ENCODE results near the gene TANK.
"Not testable (repeated sequence)": the region's sequence is repeated elsewhere in the genome, so short reads cannot be mapped to it uniquely, and the experiment has no call there.

TANK gene

DNA sequence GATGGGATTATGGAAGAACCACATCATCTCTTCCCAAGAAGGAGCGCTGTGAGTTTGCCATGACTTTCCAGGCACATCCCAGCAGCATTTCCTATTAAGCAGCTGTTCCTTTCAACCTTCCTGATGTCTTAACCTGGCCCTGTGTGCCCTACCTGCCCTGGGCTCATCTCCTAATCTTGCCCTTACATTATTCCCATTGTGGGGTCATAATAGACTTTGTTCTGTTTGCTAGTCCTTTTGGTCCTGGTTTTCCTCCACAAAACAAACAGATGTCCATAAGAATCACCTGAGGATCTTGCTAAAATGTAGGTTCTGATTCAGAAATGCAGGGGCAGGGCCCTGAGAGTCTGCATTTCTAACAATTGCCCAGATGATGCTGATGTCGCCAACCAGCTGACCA is 38.6 kb upstream of the TANK start:
- H3K36me3 ChIP-seq (ENCODE audit: control insufficient read depth in 1 of 2, insufficient read depth in 2 of 2, low read length in 2 of 2): no peaks in the 10 kb centered on the region

DNA sequence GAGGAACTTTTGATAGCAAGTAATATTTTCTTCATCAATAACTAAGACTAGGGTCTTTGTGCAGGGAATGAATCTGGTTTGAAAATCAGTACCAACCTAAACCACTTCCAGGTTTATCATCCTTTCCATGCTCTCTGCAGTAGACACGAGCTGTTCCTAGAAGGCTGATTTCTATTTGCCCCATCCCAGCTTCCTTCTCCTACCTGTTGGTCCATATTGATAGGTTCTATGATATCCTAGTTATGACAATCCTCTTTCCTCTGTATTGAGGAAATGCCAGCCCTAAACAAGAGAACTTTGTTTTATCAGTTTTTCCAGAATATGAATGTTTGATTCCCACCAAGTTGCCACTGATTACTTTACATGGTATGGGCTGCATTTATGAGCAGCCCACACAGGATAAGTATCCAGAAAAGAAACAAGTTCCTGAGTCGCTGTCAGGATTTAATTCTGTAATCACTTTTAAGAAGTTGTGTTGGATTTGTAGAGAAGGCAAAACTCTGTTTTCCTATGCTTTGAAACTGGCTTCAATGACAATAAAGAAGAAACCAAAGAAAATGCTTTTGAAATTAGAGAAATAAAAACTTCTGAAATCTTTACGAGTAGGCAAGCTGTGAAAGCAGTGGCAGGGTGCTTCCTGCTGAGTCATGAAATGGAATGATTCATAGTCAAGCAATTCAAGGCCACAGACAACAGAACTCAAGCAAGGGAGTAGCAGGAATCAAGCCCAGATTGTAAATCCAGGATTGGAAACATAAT is 37.3 kb upstream of the TANK start:
- H3K9me3 ChIP-seq (ENCODE audit: control insufficient read depth in 1 of 2, low read length in 2 of 2): no peaks in the 10 kb centered on the region
- H3K27me3 ChIP-seq (ENCODE audit: low read depth, low read length): no peaks in the 10 kb centered on the region
- H3K4me3 ChIP-seq (ENCODE audit: low read depth in 1 of 2, low read length in 2 of 2): peak overlapping the region in 1 of 2 donors; percentile 12
- no peaks in the 10 kb centered on the region for H3K36me3 ChIP-seq (ENCODE audit: control insufficient read depth in 1 of 2, insufficient read depth in 2 of 2, low read length in 2 of 2)
- peak overlapping the region; percentile 42 for H3K27ac ChIP-seq (ENCODE audit: low read length)
- H3K4me1 ChIP-seq (ENCODE audit: control insufficient read depth in 1 of 2, insufficient read depth in 2 of 2, low read length in 2 of 2): peaks cover 0 to 15% of the 10 kb centered on the region in 2 donors

More for the DNA sequence above, 38.6 kb upstream of the TANK start:
- H3K9me3 ChIP-seq (ENCODE audit: control insufficient read depth in 1 of 2, low read length in 2 of 2): no peaks in the 10 kb centered on the region
- H3K4me1 ChIP-seq (ENCODE audit: control insufficient read depth in 1 of 2, insufficient read depth in 2 of 2, low read length in 2 of 2): peaks cover 0 to 15% of the 10 kb centered on the region in 2 donors
- no peaks in the 10 kb centered on the region for H3K27me3 ChIP-seq (ENCODE audit: low read depth, low read length)
- H3K4me3 ChIP-seq (ENCODE audit: low read depth in 1 of 2, low read length in 2 of 2): no peak overlapping the region
- no peak overlapping the region for H3K27ac ChIP-seq (ENCODE audit: low read length)

DNA sequence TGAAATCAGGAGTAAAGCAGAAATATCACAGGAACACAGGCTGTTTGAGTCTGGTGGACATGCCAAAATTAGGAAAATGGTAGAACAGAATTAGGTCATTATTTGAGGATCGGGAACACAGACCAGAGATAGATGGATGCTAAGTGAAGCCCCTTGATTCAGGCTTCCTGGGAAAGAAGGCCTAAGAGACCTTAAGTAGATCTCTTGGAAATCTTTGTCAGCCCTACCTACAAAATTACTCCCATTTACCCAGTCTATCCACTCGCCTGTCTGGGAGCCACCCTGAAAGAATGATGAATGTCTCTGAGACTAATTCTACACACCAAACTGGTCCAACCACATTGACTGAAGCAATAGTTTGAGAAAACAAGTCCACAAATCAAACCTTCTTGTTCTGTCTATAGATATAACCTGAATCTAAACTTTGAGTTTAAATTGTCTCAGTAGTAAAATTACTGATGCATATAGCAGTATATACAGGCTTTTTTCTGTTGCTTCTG is 36.6 kb upstream of the TANK start:
- peak overlapping the region in 1 of 2 donors; percentile 12 for H3K4me3 ChIP-seq (ENCODE audit: low read depth in 1 of 2, low read length in 2 of 2)
- H3K9me3 ChIP-seq (ENCODE audit: control insufficient read depth in 1 of 2, low read length in 2 of 2): no peaks in the 10 kb centered on the region
- H3K27me3 ChIP-seq (ENCODE audit: low read depth, low read length): no peaks in the 10 kb centered on the region
- peak overlapping the region; percentile 42 for H3K27ac ChIP-seq (ENCODE audit: low read length)
- no peaks in the 10 kb centered on the region for H3K36me3 ChIP-seq (ENCODE audit: control insufficient read depth in 1 of 2, insufficient read depth in 2 of 2, low read length in 2 of 2)
- H3K4me1 ChIP-seq (ENCODE audit: control insufficient read depth in 1 of 2, insufficient read depth in 2 of 2, low read length in 2 of 2): peaks cover 0 to 15% of the 10 kb centered on the region in 2 donors

DNA sequence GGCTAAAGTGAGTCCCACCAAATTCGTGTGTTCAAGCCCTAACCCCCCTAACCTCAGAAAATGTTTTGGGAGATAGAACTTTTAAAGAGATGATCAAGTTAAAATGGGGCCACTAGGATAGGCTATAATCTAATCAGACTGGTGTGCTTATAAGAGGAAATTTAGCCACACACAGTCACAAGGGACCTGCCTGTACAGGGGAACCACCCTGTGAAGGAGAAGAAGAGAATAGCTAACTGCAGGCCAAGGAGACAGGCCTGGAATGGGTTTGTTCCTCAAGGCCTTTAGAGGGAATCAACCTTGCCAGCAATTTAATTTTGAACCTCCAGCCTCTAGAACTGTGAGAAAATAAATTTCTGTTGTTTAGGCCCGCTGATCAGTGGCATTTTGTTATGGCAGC is 36.0 kb upstream of the TANK start:
- H3K36me3 ChIP-seq (ENCODE audit: control insufficient read depth in 1 of 2, insufficient read depth in 2 of 2, low read length in 2 of 2): no peaks in the 10 kb centered on the region
- H3K4me3 ChIP-seq (ENCODE audit: low read depth in 1 of 2, low read length in 2 of 2): no peak overlapping the region
- H3K4me1 ChIP-seq (ENCODE audit: control insufficient read depth in 1 of 2, insufficient read depth in 2 of 2, low read length in 2 of 2): peaks cover 0 to 15% of the 10 kb centered on the region in 2 donors
- H3K9me3 ChIP-seq (ENCODE audit: control insufficient read depth in 1 of 2, low read length in 2 of 2): no peaks in the 10 kb centered on the region
- H3K27me3 ChIP-seq (ENCODE audit: low read depth, low read length): no peaks in the 10 kb centered on the region
- no peak overlapping the region for H3K27ac ChIP-seq (ENCODE audit: low read length)

DNA sequence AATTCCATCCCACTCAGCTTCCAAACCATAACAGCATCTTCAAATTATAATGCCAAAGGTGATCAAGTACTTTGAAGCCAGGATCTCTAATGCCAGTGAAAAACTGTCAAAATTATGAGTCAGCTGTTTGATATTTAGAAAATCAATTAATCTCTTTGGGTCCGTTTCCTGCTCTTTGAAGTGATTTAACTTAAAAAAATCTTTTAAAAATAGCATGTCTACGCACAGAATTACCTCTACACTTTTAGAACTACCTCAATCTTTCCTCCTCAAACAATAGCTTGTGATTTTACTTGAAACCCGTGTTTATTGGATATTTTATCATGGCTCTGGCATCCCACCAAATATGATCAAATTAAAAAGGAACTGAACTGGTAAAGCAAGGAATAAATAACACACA is 31.3 kb upstream of the TANK start:
- no peak overlapping the region for H3K4me3 ChIP-seq (ENCODE audit: low read depth in 1 of 2, low read length in 2 of 2)
- no peaks in the 10 kb centered on the region for H3K9me3 ChIP-seq (ENCODE audit: control insufficient read depth in 1 of 2, low read length in 2 of 2)
- H3K27me3 ChIP-seq (ENCODE audit: low read depth, low read length): no peaks in the 10 kb centered on the region
- H3K27ac ChIP-seq (ENCODE audit: low read length): no peak overlapping the region
- H3K36me3 ChIP-seq (ENCODE audit: control insufficient read depth in 1 of 2, insufficient read depth in 2 of 2, low read length in 2 of 2): no peaks in the 10 kb centered on the region
- peaks cover 0 to 3% of the 10 kb centered on the region in 2 donors for H3K4me1 ChIP-seq (ENCODE audit: control insufficient read depth in 1 of 2, insufficient read depth in 2 of 2, low read length in 2 of 2)

DNA sequence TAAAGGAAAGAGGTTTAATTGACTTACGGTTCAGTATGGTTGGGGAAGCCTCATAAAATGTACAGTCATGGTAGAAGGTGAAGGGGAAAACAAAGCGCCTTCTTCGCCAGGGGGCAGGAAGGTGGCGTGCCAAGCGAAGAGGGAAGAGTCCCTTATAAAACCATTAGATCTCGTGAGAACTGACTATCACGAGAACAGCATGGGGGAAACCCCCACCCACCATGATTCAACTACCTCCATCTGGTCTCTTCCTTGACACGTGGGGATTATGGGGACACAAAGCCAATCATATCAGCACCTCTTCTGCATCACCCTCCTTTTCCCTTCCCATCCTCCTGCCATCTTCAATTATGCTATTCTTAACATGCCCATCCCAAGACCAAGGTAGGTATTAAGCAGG is 29.9 kb upstream of the TANK start:
- H3K4me3 ChIP-seq (ENCODE audit: low read depth in 1 of 2, low read length in 2 of 2): no peak overlapping the region
- no peaks in the 10 kb centered on the region for H3K9me3 ChIP-seq (ENCODE audit: control insufficient read depth in 1 of 2, low read length in 2 of 2)
- H3K36me3 ChIP-seq (ENCODE audit: control insufficient read depth in 1 of 2, insufficient read depth in 2 of 2, low read length in 2 of 2): no peaks in the 10 kb centered on the region
- H3K4me1 ChIP-seq (ENCODE audit: control insufficient read depth in 1 of 2, insufficient read depth in 2 of 2, low read length in 2 of 2): peaks cover 7% of the 10 kb centered on the region in 2 donors
- no peak overlapping the region for H3K27ac ChIP-seq (ENCODE audit: low read length)
- H3K27me3 ChIP-seq (ENCODE audit: low read depth, low read length): no peaks in the 10 kb centered on the region

DNA sequence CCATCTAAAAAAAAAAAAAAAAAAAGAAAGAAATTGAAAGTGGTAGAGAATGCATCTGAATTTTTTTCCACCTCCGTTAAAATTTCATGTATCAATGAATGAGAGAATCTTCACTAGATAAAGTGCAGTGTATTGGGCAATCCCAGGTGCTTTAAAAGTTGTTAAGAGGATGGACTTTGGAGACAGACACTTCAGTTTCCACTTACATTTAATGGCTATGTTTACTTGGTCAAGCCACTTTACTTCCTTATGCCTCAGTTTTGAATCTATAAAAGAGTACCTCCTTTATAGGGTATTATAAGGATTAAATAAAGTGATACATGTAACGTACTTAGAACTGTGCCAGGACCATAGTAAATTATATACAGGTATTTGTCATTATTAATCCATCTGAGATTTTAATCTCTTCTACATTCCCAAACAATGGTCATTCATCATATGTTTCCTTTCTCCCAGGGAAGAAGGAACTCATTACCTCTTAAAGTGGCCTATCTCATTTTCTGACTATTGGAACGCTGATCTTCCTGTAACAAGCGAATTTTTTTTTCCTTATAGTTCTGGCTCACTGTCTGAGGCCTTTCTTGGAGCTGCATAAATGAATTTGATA is 29.1 kb upstream of the TANK start:
- H3K27ac ChIP-seq (ENCODE audit: low read length): no peak overlapping the region
- H3K27me3 ChIP-seq (ENCODE audit: low read depth, low read length): no peaks in the 10 kb centered on the region
- H3K36me3 ChIP-seq (ENCODE audit: control insufficient read depth in 1 of 2, insufficient read depth in 2 of 2, low read length in 2 of 2): no peaks in the 10 kb centered on the region
- H3K4me1 ChIP-seq (ENCODE audit: control insufficient read depth in 1 of 2, insufficient read depth in 2 of 2, low read length in 2 of 2): peaks cover 9 to 14% of the 10 kb centered on the region in 2 donors
- no peak overlapping the region for H3K4me3 ChIP-seq (ENCODE audit: low read depth in 1 of 2, low read length in 2 of 2)
- H3K9me3 ChIP-seq (ENCODE audit: control insufficient read depth in 1 of 2, low read length in 2 of 2): no peaks in the 10 kb centered on the region

DNA sequence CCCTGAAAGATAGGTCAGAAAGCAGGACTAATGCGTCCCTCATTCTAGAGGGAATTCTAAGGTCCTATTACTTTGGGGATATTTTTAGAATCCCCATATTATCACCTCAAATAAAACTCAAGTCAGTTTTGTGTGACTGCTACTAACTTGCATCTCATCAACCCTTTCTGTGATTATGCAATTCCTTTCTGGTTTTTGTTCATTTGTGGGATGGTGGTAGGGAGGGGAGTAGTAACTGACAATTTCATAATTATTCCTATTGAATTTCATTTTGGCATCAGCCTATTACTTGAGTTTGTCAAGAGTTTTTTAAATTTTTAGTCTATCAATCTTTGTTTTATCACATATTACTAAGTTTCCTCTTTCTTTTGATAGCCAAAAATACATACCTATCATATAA is 28.4 kb upstream of the TANK start:
- Histone ChIP-seq H3K27ac (ENCODE audit: low read length) (no peak overlapping the region), H3K9me3 (ENCODE audit: control insufficient read depth in 1 of 2, low read length in 2 of 2) (no peaks in the 10 kb centered on the region), H3K4me3 (ENCODE audit: low read depth in 1 of 2, low read length in 2 of 2) (no peak overlapping the region), H3K27me3 (ENCODE audit: low read depth, low read length) (no peaks in the 10 kb centered on the region), H3K4me1 (ENCODE audit: control insufficient read depth in 1 of 2, insufficient read depth in 2 of 2, low read length in 2 of 2) (peaks cover 9 to 20% of the 10 kb centered on the region in 2 donors), H3K36me3 (ENCODE audit: control insufficient read depth in 1 of 2, insufficient read depth in 2 of 2, low read length in 2 of 2) (no peaks in the 10 kb centered on the region)

DNA sequence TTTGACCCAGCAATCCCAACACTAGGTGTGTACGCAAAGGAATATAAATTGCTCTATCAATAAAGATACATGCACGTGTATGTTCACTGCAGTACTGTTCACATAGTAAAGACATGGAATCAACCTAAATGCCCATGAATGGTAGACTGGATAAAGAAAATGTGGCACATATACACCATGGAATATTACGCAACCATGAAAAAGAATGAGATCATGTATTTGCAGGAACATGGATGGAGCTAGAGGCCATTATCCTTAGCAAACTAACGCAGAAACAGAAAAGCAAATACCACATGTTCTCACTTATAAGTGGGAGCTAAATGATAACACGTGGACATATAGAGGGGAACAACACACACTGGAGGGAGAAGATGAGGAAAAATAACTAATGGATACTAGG is 27.8 kb upstream of the TANK start:
- H3K36me3 ChIP-seq (ENCODE audit: control insufficient read depth in 1 of 2, insufficient read depth in 2 of 2, low read length in 2 of 2); H3K27ac ChIP-seq (ENCODE audit: low read length); H3K4me3 ChIP-seq (ENCODE audit: low read depth in 1 of 2, low read length in 2 of 2); H3K9me3 ChIP-seq (ENCODE audit: control insufficient read depth in 1 of 2, low read length in 2 of 2); H3K27me3 ChIP-seq (ENCODE audit: low read depth, low read length): not testable (repeated sequence)
- peaks cover 9 to 20% of the 10 kb centered on the region in 2 donors for H3K4me1 ChIP-seq (ENCODE audit: control insufficient read depth in 1 of 2, insufficient read depth in 2 of 2, low read length in 2 of 2)

DNA sequence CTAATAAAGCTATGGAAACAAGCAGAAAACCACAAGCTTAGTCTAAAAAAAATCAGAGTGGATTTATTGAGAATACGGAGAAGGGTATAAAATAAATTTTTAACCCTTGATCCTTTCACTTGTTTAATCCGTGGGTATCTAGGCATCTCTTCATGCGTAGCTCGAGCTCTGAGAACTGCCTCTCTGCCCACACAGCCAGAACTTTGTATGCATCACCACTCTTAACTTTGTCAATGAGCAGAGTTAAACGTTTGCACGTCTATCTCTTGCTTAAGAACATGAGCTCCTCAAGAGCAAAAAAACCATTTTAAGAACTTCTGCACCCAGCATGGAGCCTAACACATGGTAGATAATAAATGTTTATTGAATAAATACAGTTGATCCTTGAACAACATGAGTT is 26.9 kb upstream of the TANK start:
- no peak overlapping the region for H3K27ac ChIP-seq (ENCODE audit: low read length)
- H3K4me3 ChIP-seq (ENCODE audit: low read depth in 1 of 2, low read length in 2 of 2): no peak overlapping the region
- H3K27me3 ChIP-seq (ENCODE audit: low read depth, low read length): no peaks in the 10 kb centered on the region
- no peaks in the 10 kb centered on the region for H3K9me3 ChIP-seq (ENCODE audit: control insufficient read depth in 1 of 2, low read length in 2 of 2)
- no peaks in the 10 kb centered on the region for H3K36me3 ChIP-seq (ENCODE audit: control insufficient read depth in 1 of 2, insufficient read depth in 2 of 2, low read length in 2 of 2)
- peaks cover 9 to 20% of the 10 kb centered on the region in 2 donors for H3K4me1 ChIP-seq (ENCODE audit: control insufficient read depth in 1 of 2, insufficient read depth in 2 of 2, low read length in 2 of 2)

DNA sequence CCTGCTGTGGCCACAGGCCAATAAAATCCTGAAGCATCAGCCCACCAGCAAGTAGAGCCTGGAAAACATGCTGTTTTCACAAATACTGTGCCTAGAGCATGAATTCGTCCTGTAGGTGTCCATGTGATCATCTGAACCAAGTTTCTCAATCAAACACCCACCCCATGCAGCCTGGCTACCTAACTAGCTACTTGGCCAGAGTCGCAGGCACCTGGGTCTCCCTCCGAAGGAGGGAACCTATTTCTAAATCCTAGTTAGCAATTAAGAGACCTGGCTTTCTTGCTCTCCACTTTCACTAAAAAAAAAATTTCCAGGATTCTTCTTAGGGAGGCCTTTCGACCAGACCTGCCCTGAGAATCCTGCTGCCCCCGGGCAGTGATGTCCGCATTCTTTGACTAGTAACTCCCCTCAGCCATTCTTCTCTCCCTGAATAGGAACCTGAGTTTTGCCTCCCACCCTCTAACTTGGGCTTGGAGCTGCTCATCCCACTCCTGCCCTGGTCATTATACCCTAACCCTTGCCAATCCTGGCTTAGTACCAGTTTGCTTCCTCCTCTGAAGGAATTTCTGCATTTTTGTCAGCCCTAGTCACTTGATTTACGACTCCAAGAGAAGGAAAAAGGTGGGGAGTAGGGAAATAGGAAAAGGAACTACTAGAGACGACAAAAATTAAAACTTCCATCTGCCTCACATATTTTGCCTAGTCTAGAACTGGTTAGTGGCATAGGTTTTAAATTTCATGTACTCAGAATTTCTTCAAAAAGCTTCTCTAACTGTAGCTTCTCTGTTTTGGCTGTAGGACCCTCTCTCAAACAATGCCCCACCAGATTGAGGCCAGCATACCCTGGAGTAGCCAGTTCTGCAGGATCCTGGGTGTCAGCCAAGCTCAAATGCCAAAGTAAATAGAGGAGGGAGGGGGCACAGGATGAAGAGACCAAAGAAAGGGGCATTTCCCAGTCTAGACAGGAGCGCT is 25.4 kb upstream of the TANK start:
- no peaks in the 10 kb centered on the region for H3K36me3 ChIP-seq (ENCODE audit: control insufficient read depth in 1 of 2, insufficient read depth in 2 of 2, low read length in 2 of 2)
- H3K27me3 ChIP-seq (ENCODE audit: low read depth, low read length): no peaks in the 10 kb centered on the region
- H3K9me3 ChIP-seq (ENCODE audit: control insufficient read depth in 1 of 2, low read length in 2 of 2): no peaks in the 10 kb centered on the region
- H3K4me1 ChIP-seq (ENCODE audit: control insufficient read depth in 1 of 2, insufficient read depth in 2 of 2, low read length in 2 of 2): peaks cover 9 to 20% of the 10 kb centered on the region in 2 donors
- H3K27ac ChIP-seq (ENCODE audit: low read length): peak overlapping the region; percentile 13
- no peak overlapping the region for H3K4me3 ChIP-seq (ENCODE audit: low read depth in 1 of 2, low read length in 2 of 2)
